ENCODE measurements around the gene ST8SIA5.

GRCh38 chr18:46693996-46694395 is 62.9 kb downstream of the ST8SIA5 start:
- no peak for TF ChIP-seq YY1 (IDR thresholded peaks at IDR 0.05; ENCODE audit: low read depth, low read length)
- TF ChIP-seq POLR2A (IDR thresholded peaks at IDR 0.05; ENCODE audit: low read depth, low read length): no peak
- no peak for TF ChIP-seq ZNF24 (IDR thresholded peaks at IDR 0.05)
- TF ChIP-seq IKZF1 (conservative IDR thresholded peaks at IDR 0.05): no peak
- TF ChIP-seq CTCF (IDR thresholded peaks at IDR 0.05 in 2 of 3, conservative IDR thresholded peaks at IDR 0.05 in 1 of 3; ENCODE audit: control insufficient read depth in 2 of 3, extremely low read depth in 1 of 3, insufficient read depth in 1 of 3, low read depth in 3 of 3, low read length in 3 of 3): no peak
- no peak for TF ChIP-seq EP300 (IDR thresholded peaks at IDR 0.05; ENCODE audit: borderline replicate concordance in 1 of 2, control insufficient read depth in 1 of 2, low read depth in 2 of 2, low read length in 2 of 2)
- TF ChIP-seq BHLHE40 (IDR thresholded peaks at IDR 0.05; ENCODE audit: borderline replicate concordance in 1 of 2, low read depth in 2 of 2, low read length in 1 of 2): no peak
- no peak for TF ChIP-seq POLR2AphosphoS5 (IDR thresholded peaks at IDR 0.05; ENCODE audit: low read length)
- no peak for TF ChIP-seq ESRRA (IDR thresholded peaks at IDR 0.05; ENCODE audit: low read length)
- no peak for TF ChIP-seq MAX (IDR thresholded peaks at IDR 0.05; ENCODE audit: low read depth, low read length)
- TF ChIP-seq BCLAF1 (IDR thresholded peaks at IDR 0.05): no peak
- no peak for TF ChIP-seq CEBPB (IDR thresholded peaks at IDR 0.05; ENCODE audit: borderline replicate concordance in 1 of 2, low read depth in 2 of 2, low read length in 2 of 2)
